ENCODE data around the gene MAT1A.

MAT1A gene

DNA sequence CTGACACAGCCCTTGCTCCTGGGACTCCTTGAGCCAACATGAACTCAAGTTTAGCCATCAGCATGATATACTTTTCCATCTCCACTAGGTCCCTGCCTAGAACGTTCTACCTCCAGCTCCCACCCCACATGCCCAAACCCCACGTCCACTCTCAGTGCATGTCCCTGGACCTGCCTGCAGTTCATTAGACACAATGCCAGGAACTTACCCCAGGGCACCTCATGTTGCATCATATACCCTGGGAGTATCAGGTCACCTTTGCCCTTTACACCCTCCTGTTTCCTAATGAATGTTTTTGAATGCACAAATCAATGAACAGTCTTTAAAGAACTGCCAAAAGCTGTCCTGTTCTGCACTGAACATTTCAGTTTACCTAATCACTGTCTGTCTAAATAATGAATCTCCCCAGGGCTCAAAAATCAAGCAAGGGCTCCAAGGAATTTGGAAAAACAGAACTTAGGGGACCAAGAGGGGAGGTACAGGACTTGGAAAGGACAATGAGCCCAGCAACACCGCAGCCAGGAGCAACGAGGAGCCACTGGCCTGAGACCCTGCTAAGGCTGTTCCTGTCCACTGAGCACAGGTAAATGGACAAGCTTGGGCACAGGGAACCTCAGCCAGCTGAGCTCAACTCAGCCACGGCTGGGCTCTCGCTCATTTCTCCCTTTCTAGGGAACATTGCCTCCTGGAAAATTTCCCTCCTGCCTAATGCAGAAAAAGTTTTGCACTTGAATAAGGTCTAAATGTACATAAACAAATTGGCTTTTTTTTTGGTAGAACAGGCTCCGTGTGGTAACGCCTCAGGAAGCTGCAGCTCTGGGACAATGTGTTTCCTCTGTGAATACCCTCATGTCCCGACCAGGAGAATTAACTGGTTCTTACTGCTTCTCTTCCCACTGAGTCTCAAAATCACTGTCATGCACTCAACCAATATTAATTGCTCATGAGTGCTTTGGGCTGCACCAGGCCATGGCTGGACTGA, 7.4 kb downstream of the MAT1A start:
- no peak for DNase-seq

DNA sequence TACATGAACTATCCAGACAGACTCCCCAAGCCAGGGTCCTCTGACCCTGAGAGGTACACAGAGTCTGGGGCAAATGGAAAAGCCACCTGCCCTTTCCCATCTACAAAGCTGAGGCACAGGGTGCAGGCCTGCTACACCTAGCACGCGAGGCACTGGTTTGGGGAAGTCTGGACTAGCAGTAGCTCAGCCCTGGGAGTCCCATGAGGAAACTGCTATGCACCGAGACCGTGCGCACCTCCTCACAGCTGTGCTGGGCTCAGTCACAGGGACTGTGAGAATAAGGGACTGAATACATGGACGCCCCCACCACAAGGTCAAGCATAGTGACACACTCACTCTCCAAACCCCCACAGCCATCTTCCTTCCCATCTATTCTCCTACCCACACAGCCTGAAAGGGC, 8.2 kb downstream of the MAT1A start:
- no peak for DNase-seq

GRCh38 chr10:80280071-80280800, 9.2 kb downstream of the MAT1A start:
- no peak for DNase-seq

DNA sequence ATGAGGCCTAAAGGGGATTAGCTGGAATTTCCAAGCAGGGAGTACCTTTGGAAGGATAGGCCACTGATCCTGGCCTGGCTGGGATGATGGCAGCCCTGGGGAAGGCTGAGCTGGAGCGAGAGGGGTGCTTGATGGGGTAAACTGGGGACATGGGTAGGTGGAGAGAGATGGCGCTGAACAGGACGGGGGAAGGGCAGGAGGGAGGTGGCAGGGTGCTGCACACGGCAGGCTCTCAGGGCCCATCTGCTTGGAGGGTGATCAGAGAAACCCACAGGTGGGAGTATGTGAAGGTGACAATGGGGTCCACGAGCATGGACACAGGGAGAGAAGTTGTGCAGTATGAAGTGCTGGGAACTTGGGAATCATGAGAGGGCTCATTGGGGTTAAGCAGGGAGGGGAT, 10.3 kb downstream of the MAT1A start:
- no peak for DNase-seq

DNA sequence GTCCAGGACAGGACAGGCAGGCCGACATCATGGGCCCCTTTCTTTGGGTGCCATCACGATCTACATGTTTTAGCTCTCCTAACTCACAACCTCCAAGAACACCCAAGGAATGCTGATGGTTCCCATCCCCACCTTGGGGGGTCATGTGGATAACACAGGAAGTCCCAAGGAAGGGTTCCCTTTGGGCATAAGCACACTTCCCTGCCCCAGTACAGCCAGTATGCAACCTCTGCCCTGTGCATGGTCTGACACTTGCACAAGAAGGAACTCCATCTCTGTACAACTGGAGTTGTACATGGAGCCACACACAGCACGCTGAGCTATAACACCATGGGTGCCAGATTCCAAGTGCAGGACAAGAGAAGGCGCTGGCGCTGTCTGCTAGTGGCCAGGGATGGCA, 11.0 kb downstream of the MAT1A start:
- DNase-seq, result no peak

- DNase-seq, result no peak
Measured at GRCh38 chr10:80277567-80278250, 11.7 kb downstream of the MAT1A start.

- no peak for DNase-seq
Measured at GRCh38 chr10:80277016-80277415, 12.4 kb downstream of the MAT1A start.

DNA sequence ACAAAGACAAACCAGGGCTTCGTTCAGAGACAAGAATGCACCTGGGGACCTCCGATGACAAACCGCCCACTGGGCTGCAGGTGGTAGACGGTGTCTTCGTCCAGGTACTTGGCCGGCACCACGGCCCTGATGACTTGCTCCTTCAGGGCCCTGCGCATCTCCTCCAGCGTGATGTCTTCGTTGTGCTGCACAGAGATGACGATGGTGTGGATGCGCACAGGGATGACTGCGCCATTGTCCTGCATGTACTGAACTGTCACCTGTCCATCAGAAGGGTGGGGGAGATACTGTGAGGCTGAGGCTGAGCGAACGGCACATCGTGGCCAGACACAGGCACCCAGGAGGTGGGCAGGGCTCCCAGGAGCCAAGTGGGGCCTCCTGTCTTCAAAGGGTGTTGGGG, 13.1 kb downstream of the MAT1A start:
- DNase-seq, result no peak

DNA sequence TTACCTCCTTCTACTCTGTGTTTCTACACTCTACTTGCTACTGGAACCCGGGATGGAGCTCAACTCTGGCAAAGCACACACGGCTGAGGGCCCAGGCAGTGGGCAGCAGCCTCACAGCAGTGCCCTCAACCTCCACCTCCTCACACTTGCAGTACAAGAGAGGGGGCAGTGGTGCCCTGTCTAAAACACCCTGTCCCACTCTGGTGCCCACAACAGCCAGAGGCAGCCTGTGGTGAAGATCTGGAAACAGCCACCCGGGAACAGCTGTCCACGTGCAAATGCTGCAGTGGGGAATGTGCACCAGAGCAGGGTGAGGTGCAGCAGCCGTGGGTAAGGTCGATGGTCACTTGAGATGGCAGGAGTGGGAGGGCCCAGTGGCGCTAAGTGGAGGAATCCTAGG, 13.7 kb downstream of the MAT1A start:
- no peak for DNase-seq

GRCh38 chr10:80275135-80275498, 14.3 kb downstream of the MAT1A start:
- DNase-seq, result no peak

DNA sequence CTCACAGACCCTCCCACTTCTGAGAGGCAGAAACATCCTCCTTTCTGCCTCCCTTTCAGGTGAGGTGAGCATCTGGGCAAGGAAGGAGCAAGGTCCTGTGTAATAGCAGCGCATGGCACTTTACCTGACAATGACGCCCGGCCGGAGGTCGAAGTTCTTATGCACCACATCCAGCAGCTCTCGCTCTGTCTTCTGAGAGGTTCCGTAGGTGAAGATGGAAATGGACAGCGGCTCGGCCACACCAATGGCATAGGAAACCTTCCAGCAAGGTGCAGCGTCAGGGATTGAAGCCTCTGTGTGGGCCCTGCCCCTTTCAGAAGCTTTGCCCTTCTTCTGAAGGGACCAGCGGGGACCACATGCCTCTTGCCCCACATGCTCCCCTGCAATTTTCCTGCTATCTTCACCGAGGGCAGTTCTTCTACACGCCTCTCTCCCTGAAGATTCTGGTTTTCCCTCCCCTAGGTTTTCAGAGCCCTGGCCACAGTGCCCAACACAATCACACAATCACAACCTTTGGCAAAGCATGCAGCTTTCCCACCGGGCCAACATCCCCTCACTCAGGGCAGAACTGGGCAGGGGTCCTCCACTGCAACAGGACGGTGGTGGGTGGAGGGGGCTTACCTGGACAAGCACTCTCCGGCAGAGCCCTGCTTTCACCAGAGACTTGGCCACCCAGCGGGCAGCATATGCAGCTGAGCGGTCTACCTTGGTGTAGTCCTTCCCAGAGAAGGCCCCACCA, 14.9 kb downstream of the MAT1A start:
- no peak for DNase-seq

DNA sequence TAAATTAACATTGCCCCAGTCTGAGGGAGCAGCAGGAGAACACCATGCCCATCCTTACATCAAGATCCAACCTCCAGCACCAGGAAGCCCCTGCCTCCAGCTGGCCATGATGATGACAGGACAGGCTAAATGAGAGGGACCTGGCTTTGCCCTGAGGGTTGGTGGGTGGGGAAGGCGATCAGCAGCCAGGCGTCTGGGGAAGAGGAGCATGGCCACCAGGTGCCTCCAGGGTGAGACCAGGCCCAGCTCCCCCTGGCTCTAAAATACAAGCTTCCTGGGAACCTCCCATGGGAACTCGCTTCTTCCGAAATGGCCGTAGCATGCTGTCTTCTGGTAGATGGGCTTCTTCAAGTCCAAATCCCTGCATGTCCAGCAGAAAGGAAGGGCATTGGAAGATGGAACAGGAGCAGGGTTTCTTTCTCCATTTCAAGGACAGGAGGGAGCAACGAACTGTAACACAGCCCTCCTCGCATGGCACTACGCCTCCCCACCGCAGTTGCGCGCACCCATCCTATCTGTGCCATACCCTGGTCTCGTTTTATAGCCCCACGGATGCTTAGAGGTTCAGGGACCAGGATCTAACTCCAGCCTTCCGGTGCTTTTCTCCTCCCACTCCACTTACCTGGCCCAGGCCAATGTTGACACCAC, 15.8 kb downstream of the MAT1A start:
- DNase-seq, result no peak

DNA sequence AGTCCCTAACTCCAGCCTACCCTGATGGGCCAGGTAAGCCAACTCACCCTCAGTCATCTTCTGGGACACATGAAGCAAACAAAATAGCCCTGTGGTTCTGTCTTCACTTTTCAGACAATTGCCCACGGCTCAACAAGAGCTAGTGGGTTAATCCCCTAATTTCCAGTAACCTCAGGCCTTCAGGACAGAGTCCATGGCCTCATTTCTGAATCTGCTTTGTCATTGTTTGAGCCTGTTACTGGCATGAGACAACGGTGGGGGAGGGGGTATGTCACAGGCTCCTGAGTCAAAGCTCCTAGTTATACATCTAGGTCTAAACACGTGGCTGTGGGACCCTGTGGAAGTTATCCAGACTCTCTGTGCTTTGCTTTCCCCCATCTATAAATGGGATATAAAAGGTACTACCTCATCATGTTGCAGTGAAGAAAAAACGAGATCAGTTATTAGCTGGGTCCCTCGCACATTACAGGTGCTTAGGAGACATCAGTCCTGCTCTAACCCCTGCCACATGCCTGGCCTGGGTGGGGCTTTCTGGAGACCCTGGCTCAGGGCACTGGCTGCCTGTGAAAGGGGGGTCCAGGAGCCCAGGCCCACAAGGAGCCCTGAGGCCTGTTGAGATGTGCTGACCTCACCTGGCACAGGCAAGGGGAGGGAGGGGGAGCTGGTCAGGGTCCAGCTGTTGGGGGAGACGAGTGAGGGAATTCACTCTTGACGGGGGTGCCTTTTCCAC, 16.5 kb downstream of the MAT1A start:
- DNase-seq, result no peak

- DNase-seq, result no peak
Measured at GRCh38 chr10:80271416-80271815, 18.0 kb downstream of the MAT1A start.

DNA sequence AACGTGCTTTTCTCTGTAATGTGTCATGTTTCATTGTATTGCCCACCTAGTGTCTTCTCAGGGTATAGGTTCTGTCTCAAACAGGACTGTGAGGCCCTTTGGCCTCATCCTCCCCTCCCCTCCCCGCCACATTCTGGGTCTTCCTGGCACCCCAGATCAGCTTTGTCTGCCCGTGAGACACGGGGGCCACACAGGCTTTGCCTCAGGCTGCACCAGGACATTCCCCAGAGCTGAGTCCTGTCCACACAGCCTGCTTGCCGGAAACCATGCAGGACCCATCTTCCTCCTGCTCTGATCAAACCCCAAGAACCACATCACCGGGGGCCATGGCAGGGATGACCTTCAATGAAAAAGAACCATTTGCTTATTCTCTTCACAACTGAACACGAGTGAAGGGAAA, 18.6 kb downstream of the MAT1A start:
- no peak for DNase-seq

GRCh38 chr10:80268938-80269588, 20.4 kb downstream of the MAT1A start:
- DNase-seq, result no peak

DNA sequence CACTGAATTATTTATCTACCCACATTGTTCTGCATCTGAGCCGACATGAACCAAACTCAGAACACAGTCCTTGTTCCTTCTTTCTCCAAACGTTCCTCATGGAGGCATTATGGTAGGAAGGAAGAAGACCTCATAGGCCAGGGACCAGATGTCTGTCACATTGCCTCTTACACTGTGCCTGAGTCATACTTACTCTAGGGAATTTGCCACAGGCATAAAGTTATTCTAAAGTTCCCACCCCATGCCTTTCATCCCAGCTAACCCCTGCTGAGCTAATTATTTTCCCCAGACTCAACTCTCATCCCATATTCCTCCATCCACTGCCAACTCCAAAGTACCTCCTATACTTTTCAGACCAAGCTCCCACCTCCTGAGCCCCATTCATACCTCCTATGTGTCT, 21.2 kb downstream of the MAT1A start:
- no peak for DNase-seq

DNA sequence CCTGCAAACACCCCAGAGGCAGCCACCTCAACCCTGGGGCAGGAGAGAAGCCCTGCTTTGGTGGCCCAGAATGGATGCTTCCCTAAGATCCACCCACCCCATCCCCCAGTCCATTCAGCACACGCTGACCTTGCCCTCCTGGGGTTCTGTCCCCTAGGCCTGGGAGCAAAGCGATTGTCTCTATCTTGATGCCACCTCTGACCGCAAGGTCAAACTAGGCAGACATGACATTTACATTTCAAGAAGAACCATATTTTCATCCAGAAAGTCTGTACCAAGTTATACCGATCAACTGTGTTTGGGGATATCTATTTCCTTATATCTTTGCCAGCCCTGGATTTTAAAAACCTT, 23.0 kb downstream of the MAT1A start:
- DNase-seq, result no peak

DNA sequence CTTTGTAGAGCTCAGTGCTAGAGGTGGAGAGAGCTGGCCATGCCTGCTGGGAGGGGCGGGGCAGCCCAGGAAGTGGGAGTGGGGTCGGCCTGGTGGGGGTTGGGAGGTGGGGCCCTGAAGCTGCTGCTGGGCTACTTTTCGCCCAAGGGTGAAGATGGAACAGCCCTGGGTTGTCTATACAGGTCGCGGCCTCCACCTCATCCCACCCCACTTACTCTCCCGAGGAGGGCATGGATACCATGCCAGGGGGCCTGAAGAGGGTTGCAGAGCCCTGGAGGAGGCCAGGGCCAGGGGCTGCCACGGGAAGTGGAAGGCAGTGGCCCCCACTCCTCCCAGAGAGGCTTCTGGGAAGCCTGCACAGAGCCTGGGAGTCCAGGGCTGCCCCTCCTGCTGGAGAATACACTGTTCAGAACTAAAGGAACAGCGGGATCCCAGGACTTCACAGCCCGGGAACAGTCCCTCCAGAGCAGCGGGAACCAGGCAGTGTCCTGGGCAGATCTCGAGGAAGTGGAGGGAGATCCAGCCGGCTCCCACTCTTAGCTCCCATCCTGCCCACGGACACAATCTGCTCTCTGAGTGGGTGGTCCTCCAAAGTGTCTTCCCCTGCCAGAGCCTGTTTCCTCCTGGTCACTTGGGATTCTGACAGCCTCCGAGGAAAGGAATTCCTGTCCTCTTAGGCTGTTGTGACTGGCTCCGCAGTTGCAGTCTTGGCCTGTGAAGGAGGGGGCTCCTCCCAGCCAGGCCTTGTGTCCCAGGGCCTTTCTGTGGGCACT, 23.5 kb downstream of the MAT1A start:
- DNase-seq, result no peak

All from GDM1 (cell line).